Astrocyte of the spinal cord (primary cell): ENCODE results near the gene ATP8A1.
"Not testable (repeated sequence)": the region's sequence is repeated elsewhere in the genome, so short reads cannot be mapped to it uniquely, and the experiment has no call there.

Experiments used
- DNase-seq: peaks from one replicate; pipeline ENCODE4 v3.0.0; 2011; ENCODE audit warnings: low read depth, low spot score
- H3K4me3 ChIP-seq: 2 replicates; pipeline ENCODE4 v1.5.1; 2011; ENCODE audit warnings: low read depth, mild to moderate bottlenecking, low read length, moderate library complexity
- in situ Hi-C: cut with HindIII; loops from 2 replicates; pipeline ENCODE4 v1.10.0; 2017; ENCODE audit warnings: low sequenced_read_pairs
- TF ChIP-seq, protein P1 (sequence below): IDR thresholded peaks from 2 replicates; pipeline ENCODE4 v1.5.1; 2012; ENCODE audit warnings: low read depth, mild to moderate bottlenecking, low read length, inconsistent platforms

The ATP8A1 gene

DNA sequence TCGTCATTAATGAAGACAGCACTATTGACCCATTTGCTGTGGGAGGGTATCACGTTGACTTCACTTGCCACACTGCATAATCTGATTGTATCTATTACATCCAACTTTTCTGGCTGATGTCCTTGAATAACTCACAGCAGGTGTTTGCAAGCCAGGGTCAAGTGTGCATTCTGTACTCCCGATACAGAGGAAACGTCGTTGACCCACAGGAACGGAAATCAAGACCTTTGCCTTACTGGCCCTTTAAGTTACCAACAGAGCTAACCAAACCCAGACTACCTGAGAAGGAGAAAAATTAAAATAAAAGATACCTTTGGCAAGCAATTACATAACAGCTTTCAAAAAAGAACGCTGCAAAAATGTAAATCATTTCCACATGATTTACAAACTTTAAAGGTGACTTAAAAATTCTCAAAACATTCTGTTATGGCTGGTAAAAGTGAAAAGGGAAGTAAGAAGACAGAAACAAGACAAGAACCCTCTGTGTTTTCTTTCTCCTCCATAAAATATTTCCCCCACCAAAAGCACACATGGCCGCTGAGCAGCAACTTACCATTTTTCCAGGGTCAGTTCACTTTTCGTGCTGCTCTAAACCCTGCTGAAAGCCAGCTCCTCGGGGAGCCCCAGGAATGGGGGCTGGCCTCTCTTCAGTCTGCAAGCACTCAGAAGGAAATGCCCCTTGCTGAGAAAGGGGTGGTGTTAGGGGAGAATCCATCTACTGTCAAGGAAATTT is 266.1 kb downstream of the ATP8A1 start:
- in situ Hi-C loops, result no loop called here
- TF ChIP-seq, protein P1, sequence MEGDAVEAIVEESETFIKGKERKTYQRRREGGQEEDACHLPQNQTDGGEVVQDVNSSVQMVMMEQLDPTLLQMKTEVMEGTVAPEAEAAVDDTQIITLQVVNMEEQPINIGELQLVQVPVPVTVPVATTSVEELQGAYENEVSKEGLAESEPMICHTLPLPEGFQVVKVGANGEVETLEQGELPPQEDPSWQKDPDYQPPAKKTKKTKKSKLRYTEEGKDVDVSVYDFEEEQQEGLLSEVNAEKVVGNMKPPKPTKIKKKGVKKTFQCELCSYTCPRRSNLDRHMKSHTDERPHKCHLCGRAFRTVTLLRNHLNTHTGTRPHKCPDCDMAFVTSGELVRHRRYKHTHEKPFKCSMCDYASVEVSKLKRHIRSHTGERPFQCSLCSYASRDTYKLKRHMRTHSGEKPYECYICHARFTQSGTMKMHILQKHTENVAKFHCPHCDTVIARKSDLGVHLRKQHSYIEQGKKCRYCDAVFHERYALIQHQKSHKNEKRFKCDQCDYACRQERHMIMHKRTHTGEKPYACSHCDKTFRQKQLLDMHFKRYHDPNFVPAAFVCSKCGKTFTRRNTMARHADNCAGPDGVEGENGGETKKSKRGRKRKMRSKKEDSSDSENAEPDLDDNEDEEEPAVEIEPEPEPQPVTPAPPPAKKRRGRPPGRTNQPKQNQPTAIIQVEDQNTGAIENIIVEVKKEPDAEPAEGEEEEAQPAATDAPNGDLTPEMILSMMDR, result no peak
- no peak overlapping the region for H3K4me3 ChIP-seq
- no peak for DNase-seq

DNA sequence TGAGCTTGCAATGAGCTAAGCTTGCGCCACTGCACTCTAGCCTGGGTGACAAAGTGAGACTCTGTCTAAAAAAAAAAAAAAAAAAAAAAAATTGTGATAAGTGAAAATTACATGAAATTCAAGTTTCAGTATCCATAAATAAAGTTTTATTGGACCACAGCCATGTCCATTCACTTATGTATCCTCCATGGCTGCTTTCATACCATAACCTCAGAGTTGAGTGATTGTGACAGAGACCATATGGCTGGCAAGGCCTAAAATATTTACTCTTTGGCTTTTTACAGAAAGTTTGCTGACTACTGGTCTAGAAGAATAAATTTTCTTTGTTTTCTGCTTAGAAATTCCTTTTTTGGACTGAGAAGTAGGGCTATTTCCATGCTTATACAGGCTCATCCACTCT is 271.4 kb downstream of the ATP8A1 start:
- in situ Hi-C loops, result no loop called here
- H3K4me3 ChIP-seq, result no peak overlapping the region
- no peak for DNase-seq
- TF ChIP-seq, protein P1, result no peak

DNA sequence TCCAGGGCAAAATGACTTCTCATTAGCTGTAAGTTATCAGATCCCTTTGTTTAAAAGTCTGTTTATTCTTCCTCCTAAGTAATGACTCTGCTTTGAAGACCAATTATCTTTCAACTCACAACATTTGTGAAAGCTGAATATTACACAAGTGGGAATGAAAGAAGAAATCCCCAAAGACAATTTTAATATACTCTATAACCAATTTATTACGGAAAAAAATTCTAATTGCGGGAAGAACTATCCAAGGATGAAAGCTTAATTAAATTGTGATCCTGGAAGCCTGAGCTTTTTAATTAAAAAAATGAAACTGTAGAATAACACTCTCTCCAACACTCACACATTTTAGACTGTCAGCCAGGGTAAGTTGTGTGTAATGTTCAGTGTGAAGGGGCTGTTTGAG is 275.2 kb downstream of the ATP8A1 start:
- TF ChIP-seq, protein P1, result no peak
- in situ Hi-C loops, result no loop called here
- H3K4me3 ChIP-seq, result no peak overlapping the region
- DNase-seq, result no peak

DNA sequence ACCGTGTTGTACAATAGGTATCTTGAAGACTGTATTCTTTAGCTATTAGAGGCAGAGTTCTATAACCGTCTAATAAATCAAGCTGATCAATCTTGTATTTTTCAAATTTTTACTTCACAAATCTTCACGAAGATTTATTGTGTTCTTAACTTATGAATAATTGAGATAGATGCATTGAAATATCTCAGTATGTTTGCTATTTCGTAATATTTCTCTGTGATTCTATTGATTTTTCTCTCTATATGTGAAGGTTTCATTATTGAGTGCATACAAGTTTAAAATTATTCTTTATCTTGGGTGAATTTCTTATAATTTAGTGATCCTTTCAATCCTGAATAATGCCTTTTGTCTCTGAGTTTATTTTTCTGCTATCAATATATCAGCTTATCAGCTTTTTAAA is 279.4 kb downstream of the ATP8A1 start:
- no peak overlapping the region for H3K4me3 ChIP-seq
- TF ChIP-seq, protein P1, result no peak
- DNase-seq, result no peak
- in situ Hi-C loops, result no loop called here

DNA sequence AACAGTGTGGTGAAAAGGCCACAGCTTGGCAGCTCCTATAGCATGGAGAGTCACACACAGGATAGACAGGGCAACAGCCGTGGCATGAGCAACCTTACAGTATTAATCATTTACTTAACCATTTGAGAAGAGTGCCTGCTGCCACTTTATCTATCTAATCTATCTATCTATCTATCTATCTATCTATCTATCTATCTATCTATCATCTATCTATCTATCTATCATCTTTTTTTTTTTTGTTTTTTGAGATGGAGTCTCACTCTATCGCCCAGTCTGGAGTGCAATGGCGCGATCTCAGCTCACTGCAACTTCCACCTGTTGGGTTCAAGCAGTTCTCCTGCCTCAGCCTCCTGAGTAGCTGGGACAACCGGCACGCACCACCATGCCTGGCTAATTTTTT is 284.6 kb downstream of the ATP8A1 start:
- in situ Hi-C loops, H3K4me3 ChIP-seq, DNase-seq: not testable (repeated sequence)

DNA sequence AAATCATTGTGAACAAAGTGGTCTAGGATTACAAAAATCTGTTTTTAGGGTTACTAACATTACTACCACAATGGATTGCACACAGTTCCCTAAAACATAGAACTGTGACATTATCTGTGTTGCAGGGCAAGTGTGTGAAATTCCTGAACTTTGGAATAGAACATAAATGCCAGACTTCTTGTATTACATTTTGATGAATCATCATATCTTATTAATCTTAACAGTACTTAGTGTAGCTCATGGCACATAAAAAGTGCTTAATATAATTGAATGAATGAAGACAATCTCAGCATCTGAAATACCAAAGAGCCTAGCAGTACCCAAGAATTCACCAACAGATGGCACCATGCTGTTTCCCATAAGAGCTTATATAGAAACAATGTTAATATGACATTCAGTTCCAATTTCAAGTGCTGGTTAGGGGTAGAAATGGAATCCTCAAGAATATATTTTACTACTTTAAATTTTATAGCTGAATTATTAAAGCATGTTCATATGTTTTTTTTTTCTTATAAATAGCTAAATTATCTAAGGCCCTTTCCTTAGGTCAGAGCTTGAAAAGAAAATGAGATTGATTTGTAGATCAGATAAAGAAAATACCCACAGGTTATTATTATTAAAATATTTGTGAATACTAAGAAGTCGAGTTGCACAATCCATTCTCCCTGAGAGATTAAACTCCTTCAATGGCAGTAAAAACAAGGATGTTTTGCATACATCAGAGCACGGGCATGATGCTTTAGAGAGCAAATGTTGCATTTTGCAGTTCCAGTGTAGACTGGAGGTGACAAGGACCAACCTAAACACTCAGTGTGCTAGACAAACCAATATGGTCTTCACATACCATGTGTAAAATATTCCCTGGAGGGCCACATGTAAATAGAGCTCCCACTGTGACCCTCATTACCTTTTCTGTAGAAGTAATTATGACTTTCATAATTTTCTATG is 285.3 kb downstream of the ATP8A1 start:
- in situ Hi-C loops, result no loop called here
- no peak overlapping the region for H3K4me3 ChIP-seq
- DNase-seq, result peak; percentile 70

More for the DNA sequence above, 285.3 kb downstream of the ATP8A1 start:
- TF ChIP-seq, protein P1, result peak; percentile 58
